GM21619 (cell line): Measurements from ENCODE around the gene FKBP14.

Experiments used
- ATAC-seq: cut with Tn5 transposase; IDR thresholded peaks from one replicate; pipeline ENCODE4 v1.9.1; 2021; ENCODE audit not compliant: unreplicated experiment

The FKBP14 gene

GRCh38 chr7:30034501-30034900 is 8.0 kb upstream of the FKBP14 start:
- ATAC-seq = no peak

GRCh38 chr7:30032310-30033125 is 6.0 kb upstream of the FKBP14 start:
- ATAC-seq = no peak

GRCh38 chr7:30029696-30030095 is 3.2 kb upstream of the FKBP14 start:
- ATAC-seq = no peak

- ATAC-seq = peak; percentile 15
These were observed 2.5 kb upstream of the FKBP14 start for GRCh38 chr7:30028749-30029635.

- peak; percentile 44 for ATAC-seq
These were observed 1.8 kb upstream of the FKBP14 start, which contains the start of gene PLEKHA8 for GRCh38 chr7:30028216-30028748. TSS of gene PLEKHA8 (plus strand) at chr7:30028412. CDS start at chr7:30028763, 351 bp downstream.

- ATAC-seq = peak; percentile 1
These were observed 1.3 kb upstream of the FKBP14 start for GRCh38 chr7:30027740-30028215.

- ATAC-seq = no peak
These were observed 559 bp upstream of the FKBP14 start for GRCh38 chr7:30027065-30027456.

GRCh38 chr7:30023524-30023923 is 3.0 kb downstream of the FKBP14 start:
- ATAC-seq = no peak

- ATAC-seq = no peak
These were observed 3.5 kb downstream of the FKBP14 start for GRCh38 chr7:30022991-30023390.

- ATAC-seq = no peak
These were observed 6.0 kb downstream of the FKBP14 start for GRCh38 chr7:30020535-30020934.

- ATAC-seq = no peak
These were observed 6.5 kb downstream of the FKBP14 start for GRCh38 chr7:30019960-30020359.

- ATAC-seq = no peak
These were observed 7.1 kb downstream of the FKBP14 start for GRCh38 chr7:30019387-30019786.

- no peak for ATAC-seq
These were observed 8.1 kb downstream of the FKBP14 start for GRCh38 chr7:30018451-30018850.

GRCh38 chr7:30012757-30013156 is 13.7 kb downstream of the FKBP14 start:
- ATAC-seq = no peak

GRCh38 chr7:30010021-30010420 is 16.5 kb downstream of the FKBP14 start:
- ATAC-seq = no peak

- no peak for ATAC-seq
These were observed 21.0 kb downstream of the FKBP14 start for GRCh38 chr7:30005464-30005863.

GRCh38 chr7:30003098-30003497 is 23.4 kb downstream of the FKBP14 start:
- ATAC-seq = no peak

- ATAC-seq = no peak
These were observed 24.5 kb downstream of the FKBP14 start for GRCh38 chr7:30001998-30002397.

GRCh38 chr7:29998489-29998888 is 28.0 kb downstream of the FKBP14 start:
- ATAC-seq = no peak

GRCh38 chr7:29996321-29996720 is 30.2 kb downstream of the FKBP14 start:
- no peak for ATAC-seq

- no peak for ATAC-seq
These were observed 30.9 kb downstream of the FKBP14 start for GRCh38 chr7:29995652-29996051.
